Mesendoderm (in vitro differentiated cells): Measurements from ENCODE around the gene CAMTA1.

ENCODE experiments used
- DNase-seq: peaks from one replicate; pipeline ENCODE4 v3.0.0; 2013
- H2AK5ac ChIP-seq: 2 replicates; pipeline ENCODE4 v1.6.1; 2013; ENCODE audit warnings: low read length, inconsistent platforms
- H2BK120ac ChIP-seq: 2 replicates; pipeline ENCODE4 v1.6.1; 2013; ENCODE audit warnings: low read depth, mild to moderate bottlenecking, low read length, moderate library complexity, mixed read lengths
- H2BK15ac ChIP-seq: replicated peaks from 2 replicates; pipeline ENCODE4 v1.6.1; 2013; ENCODE audit warnings: low read depth, mild to moderate bottlenecking, moderate library complexity
- H2BK5ac ChIP-seq: 2 replicates; pipeline ENCODE4 v1.6.1; 2013; ENCODE audit warnings: low read length, inconsistent platforms
- H3K18ac ChIP-seq: 2 replicates; pipeline ENCODE4 v1.6.1; 2013; ENCODE audit warnings: mild to moderate bottlenecking, low read length, mixed read lengths
- H3K23ac ChIP-seq: one replicate; pipeline ENCODE4 v1.6.1; 2013; ENCODE audit warnings: low read length
- H3K27ac ChIP-seq: 2 replicates; pipeline ENCODE4 v1.5.1; 2013; ENCODE audit warnings: low read depth, mild to moderate bottlenecking, inconsistent platforms, low read length, moderate library complexity
- H3K27me3 ChIP-seq: 2 replicates; pipeline ENCODE4 v1.6.1; 2013; ENCODE audit warnings: low read length, control low read depth, mild to moderate bottlenecking, inconsistent platforms; ENCODE audit not compliant: insufficient read depth, poor library complexity
- H3K36me3 ChIP-seq: 2 replicates; pipeline ENCODE4 v1.6.1; 2013; ENCODE audit warnings: low read length, inconsistent platforms; ENCODE audit not compliant: control insufficient read depth, insufficient read depth
- H3K4ac ChIP-seq: one replicate; pipeline ENCODE4 v1.6.1; 2013; ENCODE audit warnings: low read depth, mild to moderate bottlenecking, low read length, moderate library complexity
- H3K4me1 ChIP-seq: 2 replicates; pipeline ENCODE4 v1.6.1; 2013; ENCODE audit warnings: low read depth, low read length, inconsistent platforms; ENCODE audit not compliant: control insufficient read depth
- H3K4me2 ChIP-seq: 2 replicates; pipeline ENCODE4 v1.6.1; 2013; ENCODE audit warnings: low read length
- H3K4me3 ChIP-seq: 2 replicates; pipeline ENCODE4 v1.5.1; 2013; ENCODE audit warnings: mild to moderate bottlenecking, low read length
- H3K56ac ChIP-seq: one replicate; pipeline ENCODE4 v1.6.1; 2013; ENCODE audit warnings: low read length
- H3K79me1 ChIP-seq: 2 replicates; pipeline ENCODE4 v1.6.1; 2013; ENCODE audit warnings: low read length, inconsistent platforms
- H3K79me2 ChIP-seq: 2 replicates; pipeline ENCODE4 v1.6.1; 2013; ENCODE audit warnings: mild to moderate bottlenecking, low read length; ENCODE audit not compliant: control insufficient read depth, insufficient read depth
- H3K9ac ChIP-seq: 2 replicates; pipeline ENCODE4 v1.6.1; 2013; ENCODE audit warnings: low read length, inconsistent platforms
- H4K5ac ChIP-seq: one replicate; pipeline ENCODE4 v1.6.1; 2013; ENCODE audit warnings: low read length
- H4K8ac ChIP-seq: one replicate; pipeline ENCODE4 v1.6.1; 2013; ENCODE audit warnings: low read depth, mild to moderate bottlenecking, control low read depth, low read length, moderate library complexity
- WGBS: extraction: QIAGEN DNeasy Blood & Tissue Kit; methylation state at CpG from one replicate; pipeline ENCODE4 v1.1.7; 2013; ENCODE audit warnings: low lambda C conversion rate, missing lambda C conversion rate; ENCODE audit not compliant: insufficient coverage; ENCODE audit errors: extremely low coverage; 5-methylcytosine and 5-hydroxymethylcytosine counted together

Gene CAMTA1

GRCh38 chr1:7638078-7638477 lies 852.8 kb downstream of the CAMTA1 start:
- no peak overlapping the region for H3K18ac ChIP-seq
- no peaks in the 10 kb centered on the region for H3K79me2 ChIP-seq
- H3K23ac ChIP-seq: no peak overlapping the region
- no peak overlapping the region for H3K9ac ChIP-seq
- no peak overlapping the region for H2BK15ac ChIP-seq
- no peaks in the 10 kb centered on the region for H3K27me3 ChIP-seq
- no peak overlapping the region for H3K27ac ChIP-seq
- H2BK5ac ChIP-seq: no peak overlapping the region
- peak; percentile 82 for DNase-seq
- no peak overlapping the region for H3K4me3 ChIP-seq
- H3K79me1 ChIP-seq: no peaks in the 10 kb centered on the region
- H3K36me3 ChIP-seq: no peaks in the 10 kb centered on the region
- no peak overlapping the region for H3K4ac ChIP-seq
- no peak overlapping the region for H3K4me2 ChIP-seq
- H3K4me1 ChIP-seq: no peaks in the 10 kb centered on the region
- no peak overlapping the region for H4K5ac ChIP-seq
- H2AK5ac ChIP-seq: no peak overlapping the region
- no peak overlapping the region for H2BK120ac ChIP-seq
- H3K56ac ChIP-seq: no peak overlapping the region
- WGBS: no CpG with 5 or more reads among the region's 8 CpGs
- H4K8ac ChIP-seq: no peak overlapping the region

GRCh38 chr1:7639435-7640131 lies 854.3 kb downstream of the CAMTA1 start:
- Histone ChIP-seq H3K27ac (no peak overlapping the region), H3K4me1 (no peaks in the 10 kb centered on the region)

GRCh38 chr1:7640350-7640749 lies 855.1 kb downstream of the CAMTA1 start:
- H2BK120ac ChIP-seq: no peak overlapping the region
- no peak overlapping the region for H4K8ac ChIP-seq
- no peak overlapping the region for H3K4ac ChIP-seq
- no peak overlapping the region for H2BK15ac ChIP-seq
- H3K4me1 ChIP-seq: no peaks in the 10 kb centered on the region
- H2AK5ac ChIP-seq: no peak overlapping the region
- no peak overlapping the region for H3K27ac ChIP-seq
- H3K18ac ChIP-seq: no peak overlapping the region
- H3K36me3 ChIP-seq: no peaks in the 10 kb centered on the region
- no peaks in the 10 kb centered on the region for H3K79me2 ChIP-seq
- no peak for DNase-seq
- no peak overlapping the region for H2BK5ac ChIP-seq
- no peaks in the 10 kb centered on the region for H3K27me3 ChIP-seq
- H3K56ac ChIP-seq: no peak overlapping the region
- H4K5ac ChIP-seq: no peak overlapping the region
- H3K4me2 ChIP-seq: no peak overlapping the region
- no peak overlapping the region for H3K9ac ChIP-seq
- WGBS: no CpG with 5 or more reads among the region's 18 CpGs
- no peak overlapping the region for H3K4me3 ChIP-seq
- no peaks in the 10 kb centered on the region for H3K79me1 ChIP-seq
- no peak overlapping the region for H3K23ac ChIP-seq

More at GRCh38 chr1:7639435-7640131, 854.3 kb downstream of the CAMTA1 start:
- Histone ChIP-seq H3K4me2 (no peak overlapping the region), H3K79me1 (no peaks in the 10 kb centered on the region), H2AK5ac (peak overlapping the region; percentile 43), H3K4ac (no peak overlapping the region), H3K23ac (no peak overlapping the region), H3K4me3 (no peak overlapping the region), H2BK120ac (no peak overlapping the region), H4K8ac (no peak overlapping the region), H3K79me2 (no peaks in the 10 kb centered on the region), H3K56ac (peak overlapping the region; percentile 38), H2BK15ac (no peak overlapping the region), H4K5ac (no peak overlapping the region), H2BK5ac (no peak overlapping the region), H3K36me3 (no peaks in the 10 kb centered on the region), H3K9ac (no peak overlapping the region), H3K18ac (no peak overlapping the region), H3K27me3 (no peaks in the 10 kb centered on the region)
- WGBS: no CpG with 5 or more reads among the region's 13 CpGs
- DNase-seq: no peak

DNA sequence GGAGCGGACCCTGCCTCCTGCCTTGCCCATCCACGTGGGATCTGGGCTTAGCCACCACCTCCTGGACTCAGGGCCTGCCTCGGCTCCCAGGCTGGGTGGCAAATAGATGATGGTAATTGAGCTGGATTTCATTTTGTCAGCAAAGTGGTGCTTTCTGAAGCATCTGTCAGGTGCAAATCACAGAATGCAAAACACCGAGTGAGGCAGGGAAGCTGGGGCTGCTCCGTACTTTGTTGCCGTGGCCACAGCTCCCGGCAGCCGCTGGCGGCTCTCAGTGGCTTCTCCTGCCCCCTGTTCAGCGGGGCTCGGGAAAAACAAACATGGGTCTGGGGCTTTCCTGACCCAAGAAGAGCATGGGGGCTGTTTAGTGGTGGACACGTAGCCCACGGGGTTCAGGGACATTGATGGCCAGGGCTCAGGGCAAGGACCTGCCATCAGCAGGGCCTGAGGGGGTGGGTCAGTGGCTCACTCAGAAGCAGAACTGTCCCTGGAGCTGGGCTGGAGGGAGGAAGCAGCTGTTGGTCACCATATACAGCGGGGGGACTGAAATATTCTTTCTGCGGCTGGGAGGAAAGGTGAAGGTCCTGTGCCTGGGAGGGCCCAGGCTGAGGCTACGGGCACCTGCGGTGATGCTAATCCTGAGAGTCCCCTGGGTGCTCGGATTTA lies 855.8 kb downstream of the CAMTA1 start:
- Histone ChIP-seq H3K27ac (no peak overlapping the region), H3K18ac (no peak overlapping the region), H4K8ac (no peak overlapping the region), H3K79me1 (no peaks in the 10 kb centered on the region), H3K56ac (no peak overlapping the region), H3K4me3 (no peak overlapping the region), H3K36me3 (no peaks in the 10 kb centered on the region), H3K9ac (no peak overlapping the region), H3K23ac (no peak overlapping the region), H2AK5ac (no peak overlapping the region), H2BK120ac (no peak overlapping the region), H3K79me2 (no peaks in the 10 kb centered on the region), H2BK15ac (no peak overlapping the region), H3K27me3 (no peaks in the 10 kb centered on the region), H4K5ac (no peak overlapping the region), H3K4ac (no peak overlapping the region), H3K4me2 (no peak overlapping the region), H3K4me1 (no peaks in the 10 kb centered on the region), H2BK5ac (no peak overlapping the region)
- WGBS: no CpG with 5 or more reads among the region's 18 CpGs
- DNase-seq: no peak

- Histone ChIP-seq H3K56ac (no peak overlapping the region), H3K4me2 (no peak overlapping the region), H3K4me1 (no peaks in the 10 kb centered on the region), H3K4me3 (no peak overlapping the region), H3K9ac (no peak overlapping the region), H3K79me1 (no peaks in the 10 kb centered on the region), H3K79me2 (no peaks in the 10 kb centered on the region), H2AK5ac (no peak overlapping the region), H3K36me3 (no peaks in the 10 kb centered on the region), H2BK5ac (no peak overlapping the region), H3K27ac (no peak overlapping the region), H4K8ac (no peak overlapping the region), H2BK15ac (no peak overlapping the region), H3K4ac (no peak overlapping the region), H3K18ac (no peak overlapping the region), H3K27me3 (no peaks in the 10 kb centered on the region), H3K23ac (no peak overlapping the region), H4K5ac (no peak overlapping the region), H2BK120ac (no peak overlapping the region)
- DNase-seq: no peak
- no CpG with 5 or more reads among the region's 18 CpGs for WGBS
Observed at GRCh38 chr1:7641587-7642417, 856.5 kb downstream of the CAMTA1 start.
